Measurements from ENCODE around the gene EOGT. TPM values are rescaled to one million over a fixed set of nuclear protein-coding genes. Genes with fewer than 3 reads are reported as not detected.

The EOGT gene
- polyA plus RNA-seq, 3 donors = 5.1 to 20.2 (median 16.9) TPM

- WGBS, 3 donors = 50 to 75% (median 64%) methylated on average over 22 of the region's 22 CpGs
- H3K27ac ChIP-seq (ENCODE audit: low read depth, low read length) = peak overlapping the region; percentile 68
Measured at GRCh38 chr3:69012100-69012799, 1.2 kb downstream of the EOGT start.

- no peak overlapping the region for H3K27ac ChIP-seq (ENCODE audit: low read depth, low read length)
- 96 to 98% (median 97%) methylated on average over 8 of the region's 8 CpGs for WGBS, 3 donors
Measured at GRCh38 chr3:69011096-69011730, 2.3 kb downstream of the EOGT start.

DNA sequence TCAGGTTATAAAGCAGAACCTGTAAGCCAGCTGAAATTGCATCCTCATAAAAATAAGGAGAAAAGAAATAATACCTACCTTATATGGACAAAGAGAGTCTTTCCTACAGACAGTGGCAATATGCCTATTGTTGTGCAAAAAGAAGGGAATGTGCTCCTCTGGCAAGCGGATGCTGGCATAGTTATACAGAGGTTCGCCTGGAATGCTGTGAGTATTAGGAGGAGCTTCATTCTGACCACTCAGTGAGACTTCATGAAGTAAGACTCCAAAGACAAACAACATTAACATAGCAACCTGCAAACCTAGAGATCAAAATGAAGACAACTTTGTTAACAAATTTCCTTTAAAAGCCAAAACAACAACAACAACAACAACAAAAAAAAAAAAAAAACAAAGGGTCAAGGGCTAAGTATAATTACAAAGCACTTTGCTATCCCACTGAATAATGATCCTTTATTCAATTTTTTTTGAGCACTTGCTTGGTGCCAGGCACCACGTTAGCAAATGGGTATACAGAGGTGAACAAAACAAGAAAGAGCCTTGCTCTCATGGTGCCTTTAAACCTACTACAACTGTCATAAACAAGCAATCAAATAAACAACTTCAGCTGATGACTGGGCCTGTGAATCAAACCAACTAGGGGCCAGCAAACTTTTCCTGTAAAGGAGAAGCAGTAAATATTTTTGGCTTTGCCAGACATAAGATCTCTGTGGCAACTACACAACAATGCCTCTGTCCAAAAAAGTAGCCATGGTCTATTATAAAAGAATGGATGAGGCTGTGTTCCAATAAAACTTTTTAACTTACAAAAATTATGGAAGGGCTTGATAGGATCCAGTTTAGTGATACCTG, 3.7 kb downstream of the EOGT start:
- 67 to 89% (median 76%) methylated on average over 3 of the region's 3 CpGs for WGBS, 3 donors
- no peak overlapping the region for H3K27ac ChIP-seq (ENCODE audit: low read depth, low read length)

DNA sequence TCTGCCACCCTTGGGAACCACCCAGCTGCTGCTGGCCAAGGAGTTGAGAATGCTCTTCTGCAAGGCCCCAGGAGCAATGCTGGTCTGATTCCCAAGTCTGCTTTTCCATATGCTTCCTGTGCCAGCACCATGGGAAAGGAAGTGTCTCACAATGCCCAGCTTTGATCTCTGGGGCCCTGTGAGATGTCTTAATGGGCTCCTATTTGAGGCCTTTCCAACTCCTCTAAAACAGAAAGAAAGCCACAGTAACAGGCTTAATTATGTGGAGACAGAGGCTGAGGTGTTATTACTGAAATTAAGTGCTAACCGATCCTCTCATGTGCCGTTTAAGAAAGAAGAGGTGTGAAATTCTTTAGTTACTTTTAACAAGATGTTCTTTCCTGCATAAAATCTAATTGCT, 4.5 kb downstream of the EOGT start:
- H3K27ac ChIP-seq (ENCODE audit: low read depth, low read length) = no peak overlapping the region
- WGBS, 3 donors = 66 to 90% (median 77%) methylated on average over 2 of the region's 2 CpGs

DNA sequence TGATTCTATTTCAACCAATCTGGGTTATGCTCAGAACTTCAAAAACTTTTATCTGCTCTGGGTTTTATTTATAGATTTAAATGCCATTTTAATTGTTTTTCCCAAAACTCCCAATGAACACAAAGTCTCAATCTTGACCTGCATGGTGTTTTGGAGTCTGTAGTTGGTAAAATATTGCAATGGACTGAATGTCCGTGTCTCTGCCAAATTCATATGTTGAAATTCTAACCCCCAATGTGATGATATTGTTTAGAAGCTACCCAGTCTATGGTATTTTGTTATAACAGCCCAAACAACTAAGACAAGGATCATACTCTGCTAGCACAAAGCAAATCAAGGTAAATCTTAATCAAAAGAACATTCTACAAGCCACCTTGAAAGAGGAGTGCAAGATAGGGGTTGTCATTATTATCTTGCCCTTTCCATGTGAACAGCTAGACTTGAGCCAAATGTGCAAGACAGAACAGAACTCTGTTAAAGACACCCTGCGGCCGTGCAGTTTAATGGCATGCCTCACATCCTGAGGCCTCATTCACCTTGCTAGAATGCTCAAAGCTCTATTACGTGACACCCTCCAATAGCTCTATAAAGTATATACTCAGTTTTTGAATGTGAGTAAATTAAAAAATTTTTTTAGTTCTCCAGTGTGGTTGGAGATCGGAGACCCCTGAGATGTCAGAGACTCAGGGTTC, 7.5 kb downstream of the EOGT start:
- WGBS, 3 donors = 89 to 90% (median 90%) methylated on average over 5 of the region's 5 CpGs
- H3K27ac ChIP-seq (ENCODE audit: low read depth, low read length) = no peak overlapping the region

DNA sequence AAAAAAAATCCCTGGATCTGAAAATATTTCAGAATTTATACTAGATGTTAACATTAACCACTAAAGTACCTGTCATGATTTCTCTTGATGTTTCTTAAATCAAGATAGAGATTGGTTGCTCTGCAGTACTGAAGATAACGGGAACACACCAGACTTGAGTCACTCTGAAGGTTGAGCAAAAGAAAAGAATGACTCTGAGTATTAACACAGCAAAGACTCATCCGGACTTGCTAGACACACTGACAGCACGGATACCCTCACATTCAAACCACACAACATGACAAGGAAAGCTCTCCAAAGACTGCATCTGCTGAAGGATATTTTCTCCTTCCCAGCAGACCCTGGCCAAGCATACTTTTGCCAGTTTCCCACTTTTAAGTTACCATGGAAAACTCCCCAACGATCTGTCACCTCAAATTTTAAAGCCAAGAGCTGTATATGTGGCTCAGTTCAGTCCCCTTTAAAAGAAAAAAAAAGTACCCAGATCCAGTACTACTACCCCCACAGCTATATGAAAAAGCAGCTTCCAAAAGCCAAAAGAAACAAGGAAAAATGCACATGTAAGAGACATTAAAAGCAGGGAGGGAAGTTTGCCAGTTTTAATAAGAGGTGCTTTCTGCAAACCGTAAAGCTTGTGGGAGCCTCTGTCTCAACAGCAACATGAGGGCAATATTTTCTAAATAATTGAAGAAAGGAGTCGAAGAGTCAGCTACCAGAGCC, 8.3 kb downstream of the EOGT start:
- H3K27ac ChIP-seq (ENCODE audit: low read depth, low read length) = no peak overlapping the region
- 82 to 86% (median 82%) methylated on average over 6 of the region's 6 CpGs for WGBS, 3 donors

DNA sequence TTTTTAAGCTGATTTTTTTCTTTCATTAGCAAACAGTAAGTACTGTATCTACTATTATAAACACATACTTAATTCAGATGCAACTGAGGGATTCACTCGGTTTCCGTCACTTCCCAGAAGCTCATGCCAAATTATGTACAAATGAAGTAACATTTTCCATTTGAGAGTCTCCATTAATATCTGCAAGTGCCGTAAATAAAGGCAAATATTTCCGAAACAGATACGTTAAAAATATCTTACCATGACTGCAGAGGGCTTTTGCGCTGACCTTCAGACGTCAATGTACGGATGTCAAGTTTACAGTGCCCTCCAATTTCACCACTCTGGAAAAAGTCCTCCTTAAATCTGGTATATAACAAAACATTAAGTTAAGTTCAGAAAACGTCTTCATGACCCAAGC, 9.3 kb downstream of the EOGT start:
- no peak overlapping the region for H3K27ac ChIP-seq (ENCODE audit: low read depth, low read length)
- 91 to 94% (median 92%) methylated on average over 9 of the region's 9 CpGs for WGBS, 3 donors

- H3K27ac ChIP-seq (ENCODE audit: low read depth, low read length) = no peak overlapping the region
- WGBS, 3 donors = 85 to 95% (median 86%) methylated on average over 1 of the region's 1 CpG
Measured at GRCh38 chr3:68999605-69000004, 13.9 kb downstream of the EOGT start.

DNA sequence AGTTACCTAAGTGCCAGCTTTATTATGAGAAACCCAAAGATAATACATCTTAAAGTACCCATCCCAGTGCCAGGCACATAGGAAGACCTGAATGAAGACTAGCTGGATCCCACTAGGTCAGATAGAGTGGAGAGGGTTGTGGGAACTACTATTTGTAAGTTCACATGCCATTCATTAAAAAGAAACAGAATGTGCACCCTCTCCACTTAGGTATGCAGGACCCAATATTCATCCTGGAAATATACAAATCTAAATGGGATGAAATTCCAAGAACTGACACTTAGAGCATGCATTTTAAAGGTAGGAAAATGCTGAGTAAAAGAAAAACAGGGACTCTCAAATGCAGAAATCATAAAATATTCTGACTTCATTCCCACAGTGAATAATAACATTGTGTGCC, 14.3 kb downstream of the EOGT start:
- no peak overlapping the region for H3K27ac ChIP-seq (ENCODE audit: low read depth, low read length)

DNA sequence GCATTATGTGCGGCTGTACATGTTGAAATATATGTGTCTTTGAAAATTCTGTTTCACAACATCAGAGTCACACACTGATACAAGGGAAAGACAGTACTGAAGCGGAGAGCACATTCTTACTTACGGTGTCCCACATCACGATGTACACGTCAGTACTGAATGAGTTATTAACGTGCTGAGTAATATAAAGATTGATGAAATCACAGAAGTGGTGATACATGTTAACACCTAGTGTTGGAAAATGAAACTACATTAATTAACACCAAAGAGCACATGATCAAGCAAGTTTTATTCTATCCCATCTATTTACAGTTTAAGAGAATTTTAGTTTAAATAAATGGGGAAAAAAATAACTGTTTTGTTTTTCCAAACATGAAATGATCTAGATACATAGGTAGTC, 15.6 kb downstream of the EOGT start:
- 83 to 94% (median 86%) methylated on average over 6 of the region's 6 CpGs for WGBS, 3 donors
- no peak overlapping the region for H3K27ac ChIP-seq (ENCODE audit: low read depth, low read length)

DNA sequence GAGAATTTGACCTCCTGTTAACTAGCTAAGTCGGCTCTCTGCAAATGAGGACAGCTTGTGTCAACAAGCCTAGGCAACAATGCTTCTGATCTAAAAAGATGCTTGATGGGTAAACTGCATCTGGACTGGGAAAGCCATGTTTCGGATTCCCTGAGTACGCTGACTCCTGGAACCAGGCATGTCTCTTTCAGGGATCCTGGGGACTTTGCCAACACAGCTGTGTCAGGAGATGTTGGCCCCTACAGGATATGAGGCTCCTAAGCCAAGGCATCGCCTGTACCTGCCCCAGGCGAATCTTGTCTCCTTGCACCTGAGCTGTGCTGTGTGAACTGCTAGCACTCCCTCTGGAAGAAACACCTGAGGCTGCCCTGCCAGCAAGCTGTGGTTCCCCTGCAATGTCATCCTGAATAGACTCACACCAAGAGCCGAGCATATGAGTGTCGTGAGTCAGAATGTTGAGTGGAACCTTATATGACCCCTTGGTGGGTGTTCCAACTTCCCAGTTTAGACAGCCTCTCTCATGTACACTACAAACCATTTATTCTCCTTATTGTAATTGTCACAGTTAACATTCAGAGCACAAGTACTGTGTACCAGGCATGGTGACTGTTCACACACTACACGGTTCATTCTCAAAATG, 17.0 kb downstream of the EOGT start:
- no peak overlapping the region for H3K27ac ChIP-seq (ENCODE audit: low read depth, low read length)
- WGBS, 3 donors = 75 to 86% (median 83%) methylated on average over 8 of the region's 8 CpGs

DNA sequence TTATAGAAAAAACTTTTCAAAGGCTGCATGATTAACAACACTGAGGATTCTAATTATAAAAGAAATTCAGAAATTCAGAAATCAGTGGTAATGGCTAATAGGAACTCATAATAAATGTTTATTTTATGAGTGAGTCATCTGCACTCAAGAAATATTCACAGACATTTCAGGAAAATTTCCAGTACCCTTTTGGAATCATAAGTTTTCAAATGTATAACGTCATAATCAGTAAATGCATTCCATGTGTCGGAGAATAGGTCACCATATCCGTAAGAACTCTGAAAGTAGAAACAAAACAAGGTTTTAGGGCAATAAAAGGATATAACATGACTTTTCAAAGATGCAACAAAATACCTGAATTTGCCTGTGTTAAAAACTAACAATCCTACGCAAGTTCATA, 24.7 kb downstream of the EOGT start:
- 90 to 94% (median 93%) methylated on average over 4 of the region's 4 CpGs for WGBS, 3 donors
- no peak overlapping the region for H3K27ac ChIP-seq (ENCODE audit: low read depth, low read length)

DNA sequence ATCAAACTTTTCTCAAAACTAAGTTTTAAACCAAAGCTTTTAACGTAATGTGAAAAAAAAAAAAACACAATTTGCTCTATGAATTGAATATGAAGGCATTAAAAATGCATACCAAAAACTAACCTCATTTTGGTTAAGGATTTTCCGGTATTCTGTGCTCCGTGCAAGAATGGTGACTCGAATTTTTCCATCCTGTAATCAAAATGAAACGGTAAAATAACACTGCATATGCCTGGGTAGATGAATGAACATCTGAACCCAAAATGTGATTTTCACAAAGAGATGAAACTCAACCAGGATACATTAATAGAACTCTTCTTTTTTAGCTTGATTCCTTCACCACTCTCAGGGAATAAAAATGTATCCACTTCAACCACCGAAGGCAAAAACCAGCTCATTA, 26.2 kb downstream of the EOGT start:
- no peak overlapping the region for H3K27ac ChIP-seq (ENCODE audit: low read depth, low read length)
- 85 to 95% (median 87%) methylated on average over 6 of the region's 6 CpGs for WGBS, 3 donors

DNA sequence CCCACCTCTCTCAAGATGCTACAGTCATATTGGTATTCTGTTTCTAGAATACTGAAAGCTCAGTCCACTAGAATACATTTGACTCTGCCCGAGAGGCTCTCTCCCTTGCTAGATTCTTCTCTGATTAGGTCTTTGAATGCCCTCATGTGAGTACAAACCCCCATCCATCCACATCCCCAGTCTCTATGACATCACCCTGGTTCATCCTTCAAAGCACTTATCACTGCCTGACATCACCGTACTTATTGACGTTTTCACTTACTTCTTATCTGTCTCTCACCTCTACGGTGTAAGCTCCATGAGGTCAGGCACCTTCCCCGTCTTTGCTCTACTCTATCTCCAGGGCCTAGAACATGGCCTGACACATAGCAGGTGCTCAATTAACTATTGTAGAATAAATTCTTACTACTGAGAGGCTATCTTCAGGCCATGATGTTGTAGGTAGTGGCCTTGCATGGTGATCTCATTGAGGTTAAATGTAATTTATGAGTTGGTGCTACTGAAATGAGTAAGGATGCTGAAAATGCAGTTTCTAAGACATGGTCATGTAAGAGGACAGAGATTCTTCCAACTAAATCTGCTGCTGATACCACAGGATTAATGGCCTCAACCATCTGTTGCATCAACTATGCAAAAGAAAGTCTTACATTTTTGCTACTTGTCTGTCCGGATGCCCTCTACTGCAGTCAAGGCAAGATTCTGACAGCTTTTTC, 26.8 kb downstream of the EOGT start:
- no peak overlapping the region for H3K27ac ChIP-seq (ENCODE audit: low read depth, low read length)
- WGBS, 3 donors = 94 to 98% (median 94%) methylated on average over 6 of the region's 6 CpGs

GRCh38 chr3:68985146-68985790, 28.2 kb downstream of the EOGT start:
- 51 to 79% (median 59%) methylated on average over 3 of the region's 3 CpGs for WGBS, 3 donors
- H3K27ac ChIP-seq (ENCODE audit: low read depth, low read length) = no peak overlapping the region

DNA sequence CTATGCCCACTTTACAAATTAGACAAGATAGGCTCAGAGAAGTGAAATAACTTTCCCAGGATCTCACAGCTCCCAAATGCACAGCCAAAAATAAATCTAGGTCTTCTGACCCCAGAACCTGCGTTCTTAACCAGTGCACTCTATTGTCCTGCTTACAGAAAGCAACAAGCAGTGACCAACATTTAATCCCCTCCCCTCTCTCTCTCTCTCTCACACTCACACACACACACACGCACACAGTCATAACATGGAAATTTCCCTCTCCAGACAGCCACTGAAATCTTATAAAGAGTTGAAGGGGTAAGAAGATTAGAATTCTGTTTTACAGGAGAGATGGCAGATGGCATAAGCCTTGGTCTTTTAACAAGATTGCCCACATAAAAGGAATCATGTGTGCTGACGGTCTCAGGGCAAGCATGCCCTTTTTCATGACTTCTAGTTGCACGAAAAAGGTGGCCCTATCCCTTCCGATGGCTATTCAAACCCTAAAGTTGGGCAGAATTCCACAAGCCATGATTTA, 29.4 kb downstream of the EOGT start:
- 86 to 97% (median 86%) methylated on average over 5 of the region's 5 CpGs for WGBS, 3 donors
- H3K27ac ChIP-seq (ENCODE audit: low read depth, low read length) = no peak overlapping the region

All from adipose tissue (tissue), 3 donors.